Activated effector memory CD4-positive, alpha-beta T cell treated with Interleukin-2 at 50 U/mL for 16 hours (primary cell): Measurements from ENCODE around the gene TMEM255A.
A peak's percentile ranks its signal among the peaks of the same experiment; 100 is the strongest.

ENCODE experiments used
- DNase-seq: peaks from one replicate; pipeline ENCODE4 v3.0.0-alpha.2; 2020

TMEM255A gene

GRCh38 chrX:120262859-120263708 lies 48.2 kb downstream of the TMEM255A start:
- DNase-seq = no peak

GRCh38 chrX:120260369-120260768 lies 50.9 kb downstream of the TMEM255A start:
- no peak for DNase-seq

GRCh38 chrX:120253784-120254183 lies 57.5 kb downstream of the TMEM255A start:
- no peak for DNase-seq

- peak; percentile 1 for DNase-seq
These were observed 59.7 kb downstream of the TMEM255A start for GRCh38 chrX:120251471-120252011.

DNA sequence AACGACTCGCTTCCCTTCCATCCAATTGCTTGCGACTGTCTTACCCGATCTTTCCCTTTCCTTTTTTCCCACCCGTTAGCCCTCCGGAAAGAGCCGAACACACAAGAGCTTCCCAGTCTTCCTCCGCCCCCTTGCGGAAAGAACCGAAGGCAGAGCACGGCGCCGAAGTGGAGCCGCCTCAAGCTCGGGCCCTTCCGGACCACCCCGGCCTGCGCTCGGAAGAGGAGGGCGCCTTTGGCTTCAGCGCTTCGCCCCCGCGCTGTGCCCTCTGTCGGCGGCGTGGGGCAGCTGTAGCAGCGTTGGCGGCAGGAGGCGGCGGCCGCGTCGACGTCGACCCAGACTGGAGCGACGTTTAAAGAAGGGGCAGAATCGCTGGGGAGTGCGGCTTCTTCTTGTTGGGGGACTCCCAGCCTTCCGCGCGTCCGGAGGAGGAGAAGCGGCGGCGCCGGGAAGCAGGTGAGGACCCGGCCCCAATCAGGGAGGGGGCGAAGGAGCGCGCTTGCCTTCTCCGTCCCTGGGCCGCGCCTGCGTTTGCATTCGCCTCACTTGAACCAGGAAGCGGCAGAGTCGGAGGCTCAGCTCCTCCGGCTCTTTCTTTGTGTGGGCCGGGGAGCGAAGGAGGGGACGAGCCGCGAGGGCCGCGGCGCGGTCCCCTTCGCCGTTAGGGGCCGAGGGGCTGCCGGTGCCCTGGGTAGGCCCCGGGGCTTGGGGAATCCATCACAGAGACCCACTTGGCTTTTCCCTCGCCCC lies 60.6 kb downstream of the TMEM255A start, which contains the start of gene ZBTB33:
Gene ZBTB33 (plus strand): TSS at position 291 of the 750 bp plus-strand sequence. CDS start 2,604 bp downstream, outside the sequence.
- DNase-seq = peak; percentile 77

DNA sequence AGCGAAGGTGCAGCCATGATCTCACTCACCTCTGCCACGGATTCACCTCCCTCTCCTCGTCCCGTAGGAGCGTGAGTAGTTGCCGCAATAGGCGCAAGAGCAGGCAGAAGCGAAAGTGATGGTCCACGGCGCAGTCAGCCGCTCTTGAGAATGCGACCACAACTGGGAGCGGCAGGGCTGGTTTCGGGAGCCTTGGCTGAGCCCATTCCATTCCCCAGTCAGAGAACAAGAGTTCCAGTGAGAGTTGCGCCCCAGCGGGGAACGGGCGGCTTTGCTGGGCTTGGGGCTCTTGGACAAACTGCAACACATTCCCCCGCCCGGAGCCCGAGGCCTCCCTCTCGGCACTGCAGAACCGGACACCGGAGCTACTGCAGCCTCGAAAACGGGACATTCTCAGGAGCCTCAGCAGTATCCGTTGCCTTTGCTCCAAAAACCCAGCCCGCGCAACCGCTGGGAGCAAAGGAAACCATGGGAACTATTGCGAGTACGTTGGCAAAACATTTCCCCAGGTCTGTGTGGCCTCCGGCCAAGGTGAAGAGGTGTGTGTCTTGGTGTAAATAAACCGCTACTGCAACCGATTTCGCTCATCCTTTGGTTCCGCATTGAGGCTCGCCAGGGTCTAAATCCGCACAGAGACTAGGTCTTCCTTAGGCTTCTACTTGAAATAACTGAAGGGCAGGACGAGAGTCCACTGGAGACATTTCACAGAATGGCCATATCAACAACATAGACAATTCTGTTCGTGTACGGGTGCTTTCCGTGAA lies 66.3 kb downstream of the TMEM255A start:
- DNase-seq = peak; percentile 43

GRCh38 chrX:120244395-120244734 lies 66.9 kb downstream of the TMEM255A start:
- no peak for DNase-seq

GRCh38 chrX:120242813-120243212 lies 68.4 kb downstream of the TMEM255A start:
- DNase-seq = no peak

GRCh38 chrX:120238933-120239332 lies 72.3 kb downstream of the TMEM255A start:
- no peak for DNase-seq

DNA sequence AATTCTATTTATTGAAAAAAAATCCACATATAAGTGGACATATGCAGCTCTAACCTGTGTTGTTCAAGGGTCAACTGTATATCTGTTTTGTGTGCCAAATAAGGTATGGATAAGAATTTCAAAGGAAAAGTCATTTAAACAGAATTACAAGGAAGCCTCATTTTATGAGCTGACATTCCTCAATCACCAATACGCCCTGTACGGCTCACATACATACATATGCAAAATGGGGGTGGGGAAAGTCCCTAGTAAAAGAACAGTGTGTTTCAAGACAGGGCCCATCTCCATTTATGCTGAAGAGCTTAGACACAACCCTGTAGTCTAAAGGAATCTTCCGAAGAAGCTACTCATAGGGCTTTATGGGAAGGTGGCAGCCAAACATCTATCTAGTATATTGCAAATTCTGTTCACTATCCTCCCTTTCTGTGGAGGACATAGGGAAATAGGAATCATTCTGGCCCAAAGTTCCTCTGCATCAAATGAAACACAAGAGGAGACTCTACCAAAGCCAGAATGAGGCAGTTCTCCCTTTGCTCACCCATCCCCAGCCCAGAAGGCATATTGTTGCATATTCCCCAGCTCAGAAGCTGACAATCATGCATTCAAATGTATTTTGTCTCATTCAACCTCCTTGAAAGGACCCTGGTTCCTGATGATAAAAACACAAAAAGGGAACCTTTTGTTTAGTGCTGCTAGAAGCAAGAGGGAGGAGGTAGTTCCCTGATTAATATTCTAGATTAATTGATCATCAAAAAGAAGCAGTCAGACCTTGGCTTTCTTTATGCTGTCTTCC lies 74.4 kb downstream of the TMEM255A start:
- DNase-seq = no peak

- no peak for DNase-seq
These were observed 76.0 kb downstream of the TMEM255A start for GRCh38 chrX:120235284-120235683.

GRCh38 chrX:120228187-120228908 lies 82.9 kb downstream of the TMEM255A start:
- DNase-seq = no peak

DNA sequence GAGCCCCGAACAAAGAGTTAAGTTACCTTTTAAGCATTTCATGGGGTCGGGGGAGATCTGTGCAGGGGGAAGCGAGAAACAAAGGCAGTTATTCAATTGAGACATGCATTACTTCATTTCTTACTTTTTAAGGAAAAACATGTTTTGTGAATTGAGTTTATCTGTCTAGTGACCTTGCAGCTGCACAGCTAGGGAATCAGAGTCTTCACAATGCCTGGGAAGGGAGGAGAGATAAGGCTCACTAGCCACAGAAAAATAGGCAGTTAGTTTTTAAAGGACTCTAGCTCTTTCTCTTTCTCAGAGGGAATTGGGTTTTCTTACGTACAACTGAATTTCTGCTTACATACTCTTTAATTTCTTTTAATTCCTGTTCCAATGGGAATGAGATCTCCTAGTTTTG lies 86.9 kb downstream of the TMEM255A start:
- no peak for DNase-seq

DNA sequence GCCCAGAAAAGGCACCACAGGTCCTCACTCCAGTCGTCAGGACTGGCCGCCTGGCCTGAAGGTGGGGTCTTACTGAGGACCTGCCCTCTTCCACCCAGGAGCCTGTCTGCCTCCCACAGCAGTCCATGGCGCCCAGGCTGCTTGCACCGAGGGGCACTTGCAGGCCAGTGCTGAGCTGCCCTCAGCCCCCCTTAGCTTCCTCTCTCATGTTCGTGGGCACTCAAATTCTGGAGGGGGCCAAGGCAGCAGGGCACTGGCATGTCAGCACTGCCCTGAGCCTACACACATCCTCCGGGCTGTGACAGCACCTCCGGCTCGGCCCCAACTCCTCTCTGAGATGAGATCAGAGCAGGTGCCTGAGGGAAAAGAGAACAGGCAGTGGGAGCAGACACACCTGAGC lies 87.9 kb downstream of the TMEM255A start:
- DNase-seq = no peak

DNA sequence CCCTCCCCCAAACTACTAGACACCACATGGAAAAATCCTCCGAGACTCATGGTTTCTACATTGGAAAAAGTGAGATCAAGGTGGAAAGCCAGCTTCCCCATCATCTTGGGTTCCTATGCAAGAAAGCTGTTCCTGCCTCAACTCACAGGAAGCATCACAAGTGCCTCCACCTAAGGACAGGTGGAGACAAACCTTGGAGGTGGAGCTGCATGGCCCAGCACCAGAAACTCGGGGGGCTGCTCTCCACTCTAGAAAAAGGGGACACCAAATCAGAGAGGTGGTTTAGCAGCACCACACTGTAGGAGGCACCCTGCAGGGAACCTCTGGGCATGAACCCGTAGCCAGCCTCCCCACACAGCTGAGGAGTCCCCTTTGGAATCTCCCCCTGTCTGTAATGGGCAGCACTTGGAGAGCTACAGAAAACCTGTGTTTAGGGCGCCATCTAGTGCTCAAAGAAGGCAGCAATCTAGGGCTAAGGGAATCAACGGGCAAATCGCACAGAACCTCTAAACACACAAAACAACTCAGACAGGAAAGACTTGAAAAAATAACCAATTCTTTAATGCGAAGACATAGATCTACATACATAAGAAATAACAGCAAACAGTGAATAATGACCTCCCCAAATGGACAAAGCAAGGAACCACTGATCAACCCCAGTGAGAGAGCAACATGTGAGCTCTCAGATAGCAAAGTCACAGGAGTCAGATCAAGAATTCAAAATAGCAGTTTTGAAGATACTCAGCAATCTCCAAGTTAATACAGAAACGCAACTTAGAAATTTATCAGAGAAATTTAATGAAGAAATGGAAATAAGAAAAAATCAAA lies 97.6 kb downstream of the TMEM255A start:
- peak; percentile 10 for DNase-seq
